Neural cell (in vitro differentiated cells): ENCODE measurements around the gene PRKCE.

Experiments used
- CTCF ChIP-seq: fragments of 450-650 bp; IDR thresholded peaks from 2 replicates; pipeline ENCODE4 v1.5.1; 2014; ENCODE audit warnings: antibody characterized with exemption, mild to moderate bottlenecking, moderate library complexity; ENCODE audit not compliant: poor library complexity, severe bottlenecking
- EZH2 ChIP-seq: fragments of 200-600, 300-800 bp; shearing (Covaris generic), sonication (generic); IDR thresholded peaks from 2 replicates; pipeline ENCODE4 v1.6.1; 2014; ENCODE audit warnings: antibody characterized with exemption, low read length, borderline replicate concordance, mild to moderate bottlenecking; ENCODE audit not compliant: insufficient read depth, poor library complexity, severe bottlenecking
- REST ChIP-seq: IDR thresholded peaks from 2 replicates; pipeline ENCODE4 v1.6.1; 2012; ENCODE audit warnings: borderline replicate concordance
- TAF1 ChIP-seq: IDR thresholded peaks from 2 replicates; pipeline ENCODE4 v1.6.1; 2012; ENCODE audit warnings: low read depth

- no peak for TF ChIP-seq TAF1
- no peak for TF ChIP-seq CTCF
- no peak for TF ChIP-seq EZH2
- no peak for TF ChIP-seq REST
Measured at GRCh38 chr2:46174345-46175170, 523.1 kb downstream of the PRKCE start.
